ENCODE data around the gene DTHD1. TPM values are rescaled to one million over a fixed set of nuclear protein-coding genes. Genes with fewer than 3 reads are reported as not detected.

DTHD1 gene
- total RNA-seq, 4 donors from 2014 or later = 0.20 to 0.60 (median 0.42) TPM; not detected in 1

DNA sequence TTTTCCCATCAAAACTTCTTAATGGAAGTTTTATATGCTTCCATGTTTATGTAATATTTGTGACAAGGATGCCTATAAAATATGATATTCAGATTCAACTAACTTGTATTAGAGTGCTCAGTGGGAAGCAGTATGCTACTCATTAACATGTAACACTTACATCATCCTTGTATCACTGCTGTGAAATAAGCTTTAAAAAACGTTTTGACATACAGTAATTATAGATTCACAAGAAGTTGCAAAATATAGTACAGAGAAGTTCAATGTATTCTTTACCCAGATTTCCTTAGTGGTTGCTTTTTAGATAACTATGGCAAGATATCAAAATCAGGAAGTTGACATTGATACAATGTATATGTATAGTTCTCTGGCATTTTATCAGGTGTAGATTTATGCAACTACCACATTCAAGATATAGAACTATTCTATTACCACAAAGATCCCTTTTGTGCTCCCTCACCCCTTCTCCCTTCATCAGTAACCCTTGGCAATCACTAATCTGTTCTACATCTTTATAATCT, 56.3 kb downstream of the DTHD1 start:
- H3K36me3 ChIP-seq = no peaks in the 10 kb centered on the region
- no peak overlapping the region for H3K4me3 ChIP-seq
- H3K27me3 ChIP-seq = no peaks in the 10 kb centered on the region
- H3K4me1 ChIP-seq = no peaks in the 10 kb centered on the region
- H3K9me3 ChIP-seq = no peaks in the 10 kb centered on the region
- no peak for DNase-seq (ENCODE audit: low spot score in 2 of 2)
- H3K27ac ChIP-seq = no peak overlapping the region
- 17 to 21% methylated on average over 1 of the region's 1 CpG for WGBS, 2 donors
- TF ChIP-seq POLR2A (IDR thresholded peaks at IDR 0.05) (no peak), EP300 (IDR thresholded peaks at IDR 0.05) (no peak)
- TF ChIP-seq, protein P1, sequence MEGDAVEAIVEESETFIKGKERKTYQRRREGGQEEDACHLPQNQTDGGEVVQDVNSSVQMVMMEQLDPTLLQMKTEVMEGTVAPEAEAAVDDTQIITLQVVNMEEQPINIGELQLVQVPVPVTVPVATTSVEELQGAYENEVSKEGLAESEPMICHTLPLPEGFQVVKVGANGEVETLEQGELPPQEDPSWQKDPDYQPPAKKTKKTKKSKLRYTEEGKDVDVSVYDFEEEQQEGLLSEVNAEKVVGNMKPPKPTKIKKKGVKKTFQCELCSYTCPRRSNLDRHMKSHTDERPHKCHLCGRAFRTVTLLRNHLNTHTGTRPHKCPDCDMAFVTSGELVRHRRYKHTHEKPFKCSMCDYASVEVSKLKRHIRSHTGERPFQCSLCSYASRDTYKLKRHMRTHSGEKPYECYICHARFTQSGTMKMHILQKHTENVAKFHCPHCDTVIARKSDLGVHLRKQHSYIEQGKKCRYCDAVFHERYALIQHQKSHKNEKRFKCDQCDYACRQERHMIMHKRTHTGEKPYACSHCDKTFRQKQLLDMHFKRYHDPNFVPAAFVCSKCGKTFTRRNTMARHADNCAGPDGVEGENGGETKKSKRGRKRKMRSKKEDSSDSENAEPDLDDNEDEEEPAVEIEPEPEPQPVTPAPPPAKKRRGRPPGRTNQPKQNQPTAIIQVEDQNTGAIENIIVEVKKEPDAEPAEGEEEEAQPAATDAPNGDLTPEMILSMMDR (IDR thresholded peaks at IDR 0.05) = no peak

DNA sequence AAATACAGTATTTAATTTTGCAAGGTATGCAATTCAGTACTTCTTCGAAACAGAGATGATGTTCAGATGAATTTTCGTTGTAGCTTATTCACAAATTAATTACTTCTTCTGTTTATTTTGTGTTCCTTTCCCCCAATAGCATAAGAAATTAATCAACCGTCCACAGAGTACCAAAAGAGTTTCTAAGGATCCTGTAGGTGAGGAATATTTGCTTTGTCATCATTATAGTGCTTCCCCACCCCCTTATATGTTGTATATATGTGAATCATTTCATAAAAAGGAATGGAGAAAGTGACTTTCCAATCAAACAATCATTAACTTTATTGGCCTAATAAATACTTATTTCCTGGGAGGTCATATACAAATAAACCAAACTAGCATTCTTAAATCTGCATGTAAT, 57.6 kb downstream of the DTHD1 start:
- Histone ChIP-seq H3K27me3 (no peaks in the 10 kb centered on the region), H3K9me3 (no peaks in the 10 kb centered on the region), H3K27ac (no peak overlapping the region), H3K4me1 (no peaks in the 10 kb centered on the region), H3K4me3 (no peak overlapping the region), H3K36me3 (no peaks in the 10 kb centered on the region)
- TF ChIP-seq POLR2A (IDR thresholded peaks at IDR 0.05) (no peak), EP300 (IDR thresholded peaks at IDR 0.05) (no peak)
- TF ChIP-seq, protein P1 (IDR thresholded peaks at IDR 0.05) = no peak
- 57 to 89% methylated on average over 3 of the region's 3 CpGs for WGBS, 2 donors
- no peak for DNase-seq (ENCODE audit: low spot score in 2 of 2)

GRCh38 chr4:36341936-36342335, 60.5 kb downstream of the DTHD1 start:
- no peak for TF ChIP-seq POLR2A (IDR thresholded peaks at IDR 0.05)
- TF ChIP-seq EP300 (IDR thresholded peaks at IDR 0.05) = no peak
- TF ChIP-seq, protein P1 (IDR thresholded peaks at IDR 0.05) = no peak
- no peaks in the 10 kb centered on the region for H3K36me3 ChIP-seq
- 91 to 93% methylated on average over 6 of the region's 6 CpGs for WGBS, 2 donors
- H3K27me3 ChIP-seq = no peaks in the 10 kb centered on the region
- no peaks in the 10 kb centered on the region for H3K4me1 ChIP-seq
- DNase-seq (ENCODE audit: low spot score in 2 of 2) = no peak
- H3K4me3 ChIP-seq = no peak overlapping the region
- no peak overlapping the region for H3K27ac ChIP-seq
- no peaks in the 10 kb centered on the region for H3K9me3 ChIP-seq

GRCh38 chr4:36343501-36344175, 62.2 kb downstream of the DTHD1 start:
- Histone ChIP-seq H3K36me3 (no peaks in the 10 kb centered on the region), H3K9me3 (no peaks in the 10 kb centered on the region), H3K4me1 (no peaks in the 10 kb centered on the region), H3K27ac (no peak overlapping the region), H3K4me3 (no peak overlapping the region), H3K27me3 (no peaks in the 10 kb centered on the region)
- DNase-seq (ENCODE audit: low spot score in 2 of 2) = no peak
- TF ChIP-seq, protein P1 (IDR thresholded peaks at IDR 0.05) = no peak
- WGBS, 2 donors = 89 to 91% methylated on average over 12 of the region's 12 CpGs

DNA sequence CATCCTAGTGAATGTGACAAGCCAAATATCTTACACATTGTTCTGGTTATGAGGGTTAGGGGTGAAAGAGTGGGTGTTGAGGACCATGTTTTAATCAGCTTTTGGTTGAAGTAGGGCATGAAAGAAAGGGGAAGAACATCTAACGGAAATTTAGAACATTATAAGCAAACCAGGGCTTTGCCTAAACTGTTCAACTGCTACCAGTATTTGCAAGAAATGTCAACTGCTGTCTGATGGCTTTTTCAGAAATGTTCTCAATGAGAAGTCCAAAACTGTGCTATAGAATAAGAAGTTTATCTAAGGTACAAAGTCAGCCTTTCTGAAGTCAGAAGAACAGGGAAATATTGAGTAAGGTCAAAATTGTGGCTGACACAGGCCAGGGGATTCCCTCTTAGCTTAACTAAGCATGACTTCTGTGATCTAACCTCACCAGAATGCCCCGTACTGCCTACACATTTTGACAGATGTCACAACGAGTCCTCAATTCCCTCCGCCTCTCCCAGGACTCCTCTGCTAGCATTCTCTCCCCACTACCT, 67.1 kb downstream of the DTHD1 start:
- Histone ChIP-seq H3K4me1 (peaks cover 0 to 13% (median 0%) of the 10 kb centered on the region in 4 donors), H3K9me3 (no peaks in the 10 kb centered on the region), H3K4me3 (no peak overlapping the region), H3K27me3 (no peaks in the 10 kb centered on the region), H3K27ac (no peak overlapping the region), H3K36me3 (no peaks in the 10 kb centered on the region)
- TF ChIP-seq, protein P1 (IDR thresholded peaks at IDR 0.05) = no peak
- TF ChIP-seq EP300 (IDR thresholded peaks at IDR 0.05) (no peak), POLR2A (IDR thresholded peaks at IDR 0.05) (no peak)
- 69 to 71% methylated on average over 4 of the region's 4 CpGs for WGBS, 2 donors
- no peak for DNase-seq (ENCODE audit: low spot score in 2 of 2)
